ENCODE measurements around the gene HBM.

DNA sequence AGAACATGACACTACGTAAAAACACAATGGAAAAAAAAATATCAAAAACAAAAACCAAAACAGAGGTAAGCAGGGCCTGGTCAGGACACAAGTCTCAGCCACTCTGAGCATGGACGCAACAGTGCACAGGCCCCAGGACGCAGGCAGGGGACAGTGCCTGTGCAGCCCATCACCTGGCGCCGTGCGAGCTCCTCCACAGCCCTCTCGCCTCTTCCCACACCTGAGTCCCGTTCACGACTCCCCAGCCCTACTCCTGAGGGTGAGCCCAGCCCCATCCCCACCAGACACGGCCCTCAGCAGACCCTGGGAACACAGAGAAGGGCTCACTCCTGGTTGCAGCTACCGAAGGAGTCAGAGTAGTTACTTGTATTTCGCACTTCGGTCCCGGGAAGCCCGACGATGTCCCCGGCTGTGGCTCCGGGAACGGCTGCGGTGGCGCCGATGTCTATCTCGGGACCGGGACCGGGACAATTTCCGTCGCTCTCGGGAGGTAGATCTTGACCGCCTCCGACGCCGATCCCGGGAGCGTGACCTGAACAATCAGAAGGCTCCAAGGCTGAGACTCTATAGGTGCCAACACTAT, 23.9 kb downstream of the HBM start:
- TF ChIP-seq, protein P1, sequence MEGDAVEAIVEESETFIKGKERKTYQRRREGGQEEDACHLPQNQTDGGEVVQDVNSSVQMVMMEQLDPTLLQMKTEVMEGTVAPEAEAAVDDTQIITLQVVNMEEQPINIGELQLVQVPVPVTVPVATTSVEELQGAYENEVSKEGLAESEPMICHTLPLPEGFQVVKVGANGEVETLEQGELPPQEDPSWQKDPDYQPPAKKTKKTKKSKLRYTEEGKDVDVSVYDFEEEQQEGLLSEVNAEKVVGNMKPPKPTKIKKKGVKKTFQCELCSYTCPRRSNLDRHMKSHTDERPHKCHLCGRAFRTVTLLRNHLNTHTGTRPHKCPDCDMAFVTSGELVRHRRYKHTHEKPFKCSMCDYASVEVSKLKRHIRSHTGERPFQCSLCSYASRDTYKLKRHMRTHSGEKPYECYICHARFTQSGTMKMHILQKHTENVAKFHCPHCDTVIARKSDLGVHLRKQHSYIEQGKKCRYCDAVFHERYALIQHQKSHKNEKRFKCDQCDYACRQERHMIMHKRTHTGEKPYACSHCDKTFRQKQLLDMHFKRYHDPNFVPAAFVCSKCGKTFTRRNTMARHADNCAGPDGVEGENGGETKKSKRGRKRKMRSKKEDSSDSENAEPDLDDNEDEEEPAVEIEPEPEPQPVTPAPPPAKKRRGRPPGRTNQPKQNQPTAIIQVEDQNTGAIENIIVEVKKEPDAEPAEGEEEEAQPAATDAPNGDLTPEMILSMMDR (IDR thresholded peaks at IDR 0.05; ENCODE audit: low read depth, low read length, poor library complexity, severe bottlenecking), result no peak
- no peak for TF ChIP-seq EZH2phosphoT487 (IDR thresholded peaks at IDR 0.05; ENCODE audit: borderline replicate concordance, low read length)
